Right ventricle myocardium inferior (tissue), 1 donor: ENCODE results near the gene PRAC1. TPM values are rescaled to one million over a fixed set of nuclear protein-coding genes. Genes with fewer than 3 reads are reported as not detected.

Experiments
- ATAC-seq: fragments of 200-7000 bp; cut with Tn5 transposase; one replicate; pipeline ENCODE4 v1.9.1; 2020; ENCODE audit warnings: mild to moderate bottlenecking, moderate library complexity
- DNase-seq: peaks from one replicate; pipeline ENCODE4 v3.0.0; 2021; ENCODE audit errors: missing footprints
- intact Hi-C: fragments of 100-400 bp; cut with DNase I; formaldehyde crosslinking; loops from one replicate; pipeline ENCODE4 v1.11.0; 2022
- total RNA-seq: library from RNA; stranded (reverse); fragmentation: NEBNext Ultra II Directional; extraction: Animal tissue kit (Norgen Biotek cat#: 25700); gene quantifications from one replicate; pipeline ENCODE4 v1.2.1, GENCODE V29; 2021
- donor health status: DM: no; HTN: yes; CAD: no; lungs with severe emphysema.

PRAC1 gene
- total RNA-seq, 1 donor from 2014 or later = not detected

- DNase-seq (peak; percentile 77), ATAC-seq (no peak)
- intact Hi-C loops = loop anchor here (5.0 kb wide), 1 partner anchor 149 kb away; no protein-coding TSS in a partner anchor
These were observed 6.2 kb upstream of the PRAC1 start, which contains the start of gene HOXB13 for GRCh38 chr17:48728232-48729231. Gene HOXB13, minus strand, starts transcription at chr17:48728750. Its CDS starts 157 bp downstream, at chr17:48728593.

DNA sequence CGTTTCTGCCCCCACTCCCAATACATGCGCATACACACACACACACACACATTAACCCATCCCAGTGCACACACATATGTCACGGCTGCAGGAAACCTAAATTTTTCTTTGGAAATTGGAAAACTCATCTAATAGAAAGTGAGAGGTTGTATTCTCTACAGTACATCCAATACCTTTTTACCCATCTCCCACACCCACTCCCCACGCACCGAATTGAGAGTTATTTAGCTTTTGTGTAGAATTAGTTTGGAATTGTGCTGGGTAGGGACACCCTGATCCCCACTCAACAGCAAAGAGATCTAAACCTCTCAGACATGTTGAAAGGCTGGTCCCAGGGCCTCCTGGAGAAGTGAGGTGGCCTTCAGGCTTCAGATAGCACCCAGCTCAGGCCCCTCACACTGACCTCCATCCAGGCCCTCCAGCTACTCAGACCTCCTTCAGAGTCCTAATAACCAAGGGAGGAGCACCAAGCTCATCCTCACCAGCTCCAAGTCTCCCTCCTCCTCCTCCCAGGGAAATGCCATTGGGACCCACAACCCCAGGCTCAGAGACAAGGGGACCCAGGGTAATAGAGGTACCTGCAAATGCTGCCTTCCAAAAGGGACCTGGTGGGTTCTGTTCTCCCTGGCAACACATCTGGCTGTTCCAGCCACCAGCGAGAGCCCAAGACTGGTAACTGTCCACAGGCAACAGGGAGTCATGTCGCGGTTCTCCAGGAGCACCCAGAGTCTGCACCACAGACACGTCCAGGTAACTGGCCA, 5.3 kb upstream of the PRAC1 start:
- no peak for ATAC-seq
- no peak for DNase-seq
- intact Hi-C loops = loop anchor here (5.0 kb wide), 1 partner anchor 150 kb away; no protein-coding TSS in a partner anchor

GRCh38 chr17:48726916-48727286, 4.6 kb upstream of the PRAC1 start:
- no peak for ATAC-seq
- intact Hi-C loops = loop anchor here (5.0 kb wide), 1 partner anchor 150 kb away; no protein-coding TSS in a partner anchor
- DNase-seq = no peak

- no peak for ATAC-seq
- intact Hi-C loops = loop anchor here (5.0 kb wide), 1 partner anchor 151 kb away; no protein-coding TSS in a partner anchor
- DNase-seq = no peak
These were observed 4.0 kb upstream of the PRAC1 start for GRCh38 chr17:48726114-48726915.

GRCh38 chr17:48725288-48726064, 3.2 kb upstream of the PRAC1 start:
- ATAC-seq (no peak), DNase-seq (no peak)
- intact Hi-C loops = loop anchor here (5.0 kb wide), 1 partner anchor 152 kb away; no protein-coding TSS in a partner anchor

DNA sequence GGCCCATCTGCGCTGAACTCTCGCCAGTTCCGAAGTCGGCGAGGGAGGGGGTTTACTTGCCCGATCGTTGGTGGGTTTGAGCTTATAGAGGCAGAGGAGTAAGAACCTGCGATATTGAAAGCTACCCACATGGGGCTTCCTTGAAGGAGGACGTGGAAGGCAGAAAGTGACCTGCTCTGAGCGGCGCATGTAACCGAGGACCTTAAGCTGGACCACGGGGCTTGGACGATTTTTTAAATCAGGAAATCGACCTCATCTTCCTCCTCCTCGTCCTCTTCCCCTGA, 2.6 kb upstream of the PRAC1 start:
- ATAC-seq (no peak), DNase-seq (no peak)
- intact Hi-C loops = loop anchor here (5.0 kb wide), 1 partner anchor 152 kb away; no protein-coding TSS in a partner anchor

DNA sequence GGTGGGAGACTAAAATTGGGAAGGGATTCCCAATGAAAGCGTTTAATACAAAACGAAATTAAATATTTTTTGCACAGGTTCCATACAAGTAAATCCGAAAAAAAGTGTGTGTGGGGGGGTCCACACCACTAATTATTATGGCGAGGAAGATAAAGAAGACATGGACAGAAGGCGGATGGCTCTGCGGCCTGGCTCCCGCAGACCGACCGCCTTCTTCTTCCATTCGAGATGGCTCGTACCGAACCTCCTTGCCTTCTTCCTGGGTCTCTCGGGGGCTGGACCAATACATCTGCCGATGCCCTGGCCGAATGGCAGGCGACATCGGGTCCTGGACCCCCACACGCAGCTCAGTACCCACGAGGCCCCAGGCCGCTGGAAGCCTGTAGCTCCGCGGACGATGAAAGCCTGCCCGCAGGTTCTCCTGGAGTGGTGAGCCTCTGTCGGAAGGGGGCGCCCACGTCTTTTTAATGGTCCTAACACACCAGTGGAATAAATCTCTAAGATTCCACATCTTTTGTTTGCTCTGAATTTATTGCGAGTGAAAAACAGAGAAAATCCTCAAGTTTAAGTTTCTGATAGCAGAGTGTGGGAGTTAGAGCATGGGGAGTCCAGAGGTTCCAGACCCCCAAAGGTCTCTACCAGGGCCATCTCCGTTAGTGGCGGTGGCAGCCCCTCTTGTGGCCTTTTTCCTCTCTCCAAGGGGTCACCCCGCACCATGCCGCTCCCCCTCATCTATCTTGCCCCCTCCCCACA, 2.1 kb upstream of the PRAC1 start:
- DNase-seq (peak; percentile 91), ATAC-seq (peak; percentile 83)
- intact Hi-C loops = loop anchor here (1.0 to 5.0 kb wide), 2 partner anchors 66 to 153 kb away; no protein-coding TSS in a partner anchor

GRCh38 chr17:48723423-48724250, 1.3 kb upstream of the PRAC1 start:
- no peak for DNase-seq
- intact Hi-C loops = loop anchor here (1.0 kb wide), 1 partner anchor 67 kb away; no protein-coding TSS in a partner anchor

DNA sequence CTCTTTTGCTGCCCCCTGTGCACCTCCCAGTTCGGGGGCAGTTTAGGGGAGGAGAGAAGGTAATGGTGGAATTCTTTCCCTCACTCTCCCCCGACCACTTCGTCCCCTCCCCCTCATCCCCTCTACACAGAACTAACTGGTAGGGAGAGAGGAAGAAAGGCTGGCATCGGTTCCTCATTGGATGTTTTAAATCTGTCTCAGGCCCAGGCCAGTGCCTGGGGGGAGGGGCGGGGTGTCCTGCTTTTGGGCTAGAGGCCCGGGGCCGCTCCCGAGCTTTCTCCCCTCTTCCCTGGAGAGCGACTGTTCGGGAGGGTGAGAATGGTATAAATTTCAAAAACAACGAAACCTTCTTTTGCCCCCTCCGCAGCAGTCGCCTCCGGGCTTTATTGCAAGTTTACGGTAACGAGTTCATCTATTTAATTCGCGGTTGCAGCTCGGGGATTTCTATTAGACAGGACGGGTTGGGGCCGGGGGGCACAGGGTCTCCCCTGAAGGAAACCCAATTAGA, 651 bp upstream of the PRAC1 start, which contains the start of gene PRAC2:
Gene PRAC2, plus strand, starts transcription at position 271 of the 508 bp plus-strand sequence. CDS start 1,226 bp downstream, outside the sequence.
- ATAC-seq (no peak), DNase-seq (no peak)
- intact Hi-C loops = no loop called here

More at GRCh38 chr17:48723423-48724250, 1.3 kb upstream of the PRAC1 start:
- no peak for ATAC-seq

GRCh38 chr17:48721009-48721402, 1.3 kb downstream of the PRAC1 start:
- intact Hi-C loops = no loop called here
- ATAC-seq = no peak
- DNase-seq = no peak

GRCh38 chr17:48720266-48721008, 1.9 kb downstream of the PRAC1 start:
- ATAC-seq = no peak
- no peak for DNase-seq
- intact Hi-C loops = no loop called here

- DNase-seq = no peak
- no peak for ATAC-seq
- intact Hi-C loops = no loop called here
These were observed 2.6 kb downstream of the PRAC1 start for GRCh38 chr17:48719642-48720265.

DNA sequence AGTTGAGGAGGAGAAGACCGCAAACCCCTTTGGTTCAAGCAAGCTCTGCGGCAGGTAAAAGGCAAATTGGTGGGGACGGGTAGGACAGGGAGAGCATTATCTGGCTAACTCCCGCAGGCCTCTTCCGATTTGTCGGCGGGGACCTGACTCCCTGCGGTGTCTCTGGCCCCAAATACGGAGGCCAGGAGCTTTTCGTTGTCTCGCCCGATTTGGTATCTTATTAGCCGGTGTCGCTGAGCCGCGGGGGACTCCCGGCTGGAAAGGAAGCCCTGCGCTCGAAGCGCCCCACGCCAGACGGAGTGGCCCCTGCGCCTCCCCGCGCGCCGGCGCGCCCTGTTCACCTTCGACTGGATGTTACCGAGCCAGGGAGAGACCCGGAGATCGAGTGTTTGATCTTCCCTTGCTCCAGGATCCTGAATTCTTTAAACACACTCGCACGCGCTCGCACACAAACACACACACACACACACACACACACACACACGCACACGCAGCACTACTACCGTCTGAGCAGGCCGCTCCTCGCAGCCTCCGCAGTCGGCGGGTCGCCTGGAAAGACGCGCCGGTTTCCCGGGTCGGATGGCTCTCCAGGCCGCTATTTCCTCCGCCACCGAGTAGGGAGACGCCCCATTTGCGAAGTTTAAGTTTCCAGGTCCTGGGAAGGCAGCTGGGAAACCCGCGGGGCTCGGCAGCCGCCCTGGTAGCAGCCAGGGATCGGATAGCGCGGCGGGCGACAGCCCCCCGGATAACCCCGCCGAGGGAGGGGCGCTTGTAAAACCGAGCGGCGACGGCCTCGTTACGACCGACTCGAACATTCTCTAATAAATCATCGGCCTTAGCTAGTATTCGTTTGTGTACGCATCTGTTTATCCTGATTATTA, 3.3 kb downstream of the PRAC1 start:
- ATAC-seq (no peak), DNase-seq (no peak)
- intact Hi-C loops = no loop called here

GRCh38 chr17:48718227-48718760, 4.0 kb downstream of the PRAC1 start:
- DNase-seq (no peak), ATAC-seq (no peak)
- intact Hi-C loops = no loop called here
